Activated CD4-positive, alpha-beta memory T cell treated with anti-CD3 and anti-CD28 coated beads, Interleukin-2, amount 10 ng/mL, durations not matched to agents 7 days and 5 days (primary cell): ENCODE data around the gene PLA2G6. TPM values are rescaled to one million over a fixed set of nuclear protein-coding genes. Genes with fewer than 3 reads are reported as not detected.
"Not testable (repeated sequence)": the region's sequence is repeated elsewhere in the genome, so short reads cannot be mapped to it uniquely, and the experiment has no call there.

ENCODE experiments used
- CTCF ChIA-PET: fragments of 350-600 bp; sonication (Branson Sonifier 250); formaldehyde crosslinking; loops from one replicate; lab custom pipeline; 2021; ENCODE audit warnings: antibody characterized with exemption, inconsistent platforms; lab: Charles Lee
- POLR2A ChIA-PET: fragments of 350-600 bp; sonication (Branson Sonifier 250); formaldehyde crosslinking; loops from one replicate; lab custom pipeline; 2021; ENCODE audit warnings: antibody characterized with exemption; lab: Charles Lee
- DNase-seq: peaks from one replicate; pipeline ENCODE4 v3.0.0-alpha.2; 2020
- H3K27ac Mint-ChIP-seq: one replicate; pipeline ENCODE4 v1.8.0; 2021; ENCODE audit warnings: mild to moderate bottlenecking, mixed read lengths
- H3K27me3 Mint-ChIP-seq: one replicate; pipeline ENCODE4 v1.8.0; 2021; ENCODE audit warnings: mixed read lengths
- H3K36me3 Mint-ChIP-seq: one replicate; pipeline ENCODE4 v1.8.0; 2021; ENCODE audit warnings: low read depth, mixed read lengths
- H3K4me1 Mint-ChIP-seq: one replicate; pipeline ENCODE4 v1.8.0; 2021; ENCODE audit warnings: mixed read lengths
- H3K4me3 Mint-ChIP-seq: one replicate; pipeline ENCODE4 v1.8.0; 2021; ENCODE audit warnings: mild to moderate bottlenecking, mixed read lengths
- H3K9me3 Mint-ChIP-seq: one replicate; pipeline ENCODE4 v1.8.0; 2021; ENCODE audit warnings: mixed read lengths
- total RNA-seq, 2 experiments: library from RNA; stranded (reverse); gene quantifications; one replicate each; pipeline ENCODE4 v1.2.3, GENCODE V29; 2021

Gene PLA2G6
- total RNA-seq, 2 experiments from 2014 or later: 80.7 to 85.7 TPM

GRCh38 chr22:38129856-38130255, 51.8 kb downstream of the PLA2G6 start:
- H3K36me3 Mint-ChIP-seq: peaks cover 2% of the 10 kb centered on the region
- H3K4me3 Mint-ChIP-seq: no peak overlapping the region
- DNase-seq: no peak
- no peaks in the 10 kb centered on the region for H3K27me3 Mint-ChIP-seq
- H3K27ac Mint-ChIP-seq: no peak overlapping the region
- ChIA-PET CTCF (interaction anchor here (1.2 kb wide), 1 partner anchor 133 kb away, joined by 3 read pairs; no protein-coding TSS in a partner anchor), POLR2A (no interaction called here)
- no peaks in the 10 kb centered on the region for H3K4me1 Mint-ChIP-seq
- no peaks in the 10 kb centered on the region for H3K9me3 Mint-ChIP-seq

GRCh38 chr22:38129021-38129420, 52.6 kb downstream of the PLA2G6 start:
- no peak for DNase-seq
- Mint-ChIP-seq H3K9me3 (no peaks in the 10 kb centered on the region), H3K4me1 (peaks cover 5% of the 10 kb centered on the region), H3K27ac (no peak overlapping the region), H3K36me3 (no peaks in the 10 kb centered on the region), H3K27me3 (no peaks in the 10 kb centered on the region), H3K4me3 (no peak overlapping the region)
- ChIA-PET POLR2A (no interaction called here), CTCF (interaction anchor here (1.2 kb wide), 1 partner anchor 133 kb away, joined by 3 read pairs; no protein-coding TSS in a partner anchor)

GRCh38 chr22:38127869-38128268, 53.8 kb downstream of the PLA2G6 start:
- Mint-ChIP-seq H3K27me3 (no peaks in the 10 kb centered on the region), H3K4me3 (no peak overlapping the region), H3K9me3 (no peaks in the 10 kb centered on the region), H3K36me3 (no peaks in the 10 kb centered on the region), H3K4me1 (peaks cover 6% of the 10 kb centered on the region), H3K27ac (no peak overlapping the region)
- no peak for DNase-seq
- ChIA-PET POLR2A (no interaction called here), CTCF (no interaction called here)

GRCh38 chr22:38126928-38127668, 54.5 kb downstream of the PLA2G6 start:
- Mint-ChIP-seq H3K36me3 (no peaks in the 10 kb centered on the region), H3K4me1 (peaks cover 8% of the 10 kb centered on the region), H3K27me3 (no peaks in the 10 kb centered on the region), H3K4me3 (no peak overlapping the region), H3K27ac (no peak overlapping the region), H3K9me3 (no peaks in the 10 kb centered on the region)
- POLR2A ChIA-PET: no interaction called here
- no peak for DNase-seq
- CTCF ChIA-PET: no interaction called here

GRCh38 chr22:38125751-38126201, 55.9 kb downstream of the PLA2G6 start:
- Mint-ChIP-seq H3K4me1 (peaks cover 8% of the 10 kb centered on the region), H3K27ac (no peak overlapping the region)
- POLR2A ChIA-PET: no interaction called here

GRCh38 chr22:38125038-38125610, 56.5 kb downstream of the PLA2G6 start:
- Mint-ChIP-seq H3K9me3 (no peaks in the 10 kb centered on the region), H3K4me1 (peaks cover 8% of the 10 kb centered on the region), H3K4me3 (no peak overlapping the region), H3K36me3 (no peaks in the 10 kb centered on the region), H3K27ac (no peak overlapping the region), H3K27me3 (no peaks in the 10 kb centered on the region)
- no peak for DNase-seq
- CTCF ChIA-PET: no interaction called here
- POLR2A ChIA-PET: no interaction called here

More at GRCh38 chr22:38125751-38126201, 55.9 kb downstream of the PLA2G6 start:
- CTCF ChIA-PET: no interaction called here
- Mint-ChIP-seq H3K27me3 (no peaks in the 10 kb centered on the region), H3K4me3 (no peak overlapping the region), H3K9me3 (no peaks in the 10 kb centered on the region), H3K36me3 (no peaks in the 10 kb centered on the region)
- DNase-seq: no peak

GRCh38 chr22:38124236-38124974, 57.2 kb downstream of the PLA2G6 start:
- H3K27ac Mint-ChIP-seq: no peak overlapping the region
- H3K27me3 Mint-ChIP-seq: no peaks in the 10 kb centered on the region
- no peaks in the 10 kb centered on the region for H3K36me3 Mint-ChIP-seq
- DNase-seq: no peak
- peaks cover 8% of the 10 kb centered on the region for H3K4me1 Mint-ChIP-seq
- no peaks in the 10 kb centered on the region for H3K9me3 Mint-ChIP-seq
- H3K4me3 Mint-ChIP-seq: no peak overlapping the region
- ChIA-PET POLR2A (no interaction called here), CTCF (interaction anchor here (0.5 to 1.3 kb wide), 2 partner anchors 9 to 23 kb away, joined by 3 read pairs; no protein-coding TSS in a partner anchor)

GRCh38 chr22:38122616-38123015, 59.0 kb downstream of the PLA2G6 start:
- Mint-ChIP-seq H3K36me3 (no peaks in the 10 kb centered on the region), H3K4me1 (peaks cover 8% of the 10 kb centered on the region), H3K9me3 (no peaks in the 10 kb centered on the region), H3K27ac (no peak overlapping the region), H3K27me3 (no peaks in the 10 kb centered on the region), H3K4me3 (no peak overlapping the region)
- CTCF ChIA-PET: no interaction called here
- POLR2A ChIA-PET: no interaction called here
- no peak for DNase-seq

GRCh38 chr22:38120359-38121110, 61.1 kb downstream of the PLA2G6 start:
- no peak overlapping the region for H3K4me3 Mint-ChIP-seq
- no peak overlapping the region for H3K27ac Mint-ChIP-seq
- no peaks in the 10 kb centered on the region for H3K36me3 Mint-ChIP-seq
- no peaks in the 10 kb centered on the region for H3K9me3 Mint-ChIP-seq
- DNase-seq: no peak
- CTCF ChIA-PET: no interaction called here
- H3K4me1 Mint-ChIP-seq: peaks cover 8% of the 10 kb centered on the region
- H3K27me3 Mint-ChIP-seq: no peaks in the 10 kb centered on the region
- POLR2A ChIA-PET: no interaction called here

GRCh38 chr22:38118747-38119146, 62.9 kb downstream of the PLA2G6 start:
- CTCF ChIA-PET: interaction anchor here (1.9 kb wide), 1 partner anchor 66 kb away, joined by 5 read pairs; no protein-coding TSS in a partner anchor
- H3K27ac Mint-ChIP-seq, DNase-seq, H3K9me3 Mint-ChIP-seq, H3K36me3 Mint-ChIP-seq, POLR2A ChIA-PET, H3K27me3 Mint-ChIP-seq, H3K4me3 Mint-ChIP-seq: not testable (repeated sequence)
- peaks cover 12% of the 10 kb centered on the region for H3K4me1 Mint-ChIP-seq

- H3K27me3 Mint-ChIP-seq: no peaks in the 10 kb centered on the region
- no peak for DNase-seq
- no peak overlapping the region for H3K4me3 Mint-ChIP-seq
- no peaks in the 10 kb centered on the region for H3K9me3 Mint-ChIP-seq
- ChIA-PET POLR2A (no interaction called here), CTCF (interaction anchor here (1.1 to 1.9 kb wide), 2 partner anchors 66 to 112 kb away, joined by 3 to 5 read pairs; no protein-coding TSS in a partner anchor)
- no peak overlapping the region for H3K27ac Mint-ChIP-seq
- H3K36me3 Mint-ChIP-seq: peaks cover 2% of the 10 kb centered on the region
- H3K4me1 Mint-ChIP-seq: peaks cover 12% of the 10 kb centered on the region
These were observed 63.4 kb downstream of the PLA2G6 start for GRCh38 chr22:38118182-38118581.

GRCh38 chr22:38117556-38117955, 64.1 kb downstream of the PLA2G6 start:
- H3K4me1 Mint-ChIP-seq, POLR2A ChIA-PET, H3K9me3 Mint-ChIP-seq, H3K4me3 Mint-ChIP-seq, H3K36me3 Mint-ChIP-seq, H3K27ac Mint-ChIP-seq, DNase-seq, H3K27me3 Mint-ChIP-seq: not testable (repeated sequence)
- CTCF ChIA-PET: interaction anchor here (1.1 to 1.9 kb wide), 2 partner anchors 65 to 113 kb away, joined by 3 to 5 read pairs; no protein-coding TSS in a partner anchor
